Measurements from ENCODE around the gene HIP1R.

HIP1R gene

DNA sequence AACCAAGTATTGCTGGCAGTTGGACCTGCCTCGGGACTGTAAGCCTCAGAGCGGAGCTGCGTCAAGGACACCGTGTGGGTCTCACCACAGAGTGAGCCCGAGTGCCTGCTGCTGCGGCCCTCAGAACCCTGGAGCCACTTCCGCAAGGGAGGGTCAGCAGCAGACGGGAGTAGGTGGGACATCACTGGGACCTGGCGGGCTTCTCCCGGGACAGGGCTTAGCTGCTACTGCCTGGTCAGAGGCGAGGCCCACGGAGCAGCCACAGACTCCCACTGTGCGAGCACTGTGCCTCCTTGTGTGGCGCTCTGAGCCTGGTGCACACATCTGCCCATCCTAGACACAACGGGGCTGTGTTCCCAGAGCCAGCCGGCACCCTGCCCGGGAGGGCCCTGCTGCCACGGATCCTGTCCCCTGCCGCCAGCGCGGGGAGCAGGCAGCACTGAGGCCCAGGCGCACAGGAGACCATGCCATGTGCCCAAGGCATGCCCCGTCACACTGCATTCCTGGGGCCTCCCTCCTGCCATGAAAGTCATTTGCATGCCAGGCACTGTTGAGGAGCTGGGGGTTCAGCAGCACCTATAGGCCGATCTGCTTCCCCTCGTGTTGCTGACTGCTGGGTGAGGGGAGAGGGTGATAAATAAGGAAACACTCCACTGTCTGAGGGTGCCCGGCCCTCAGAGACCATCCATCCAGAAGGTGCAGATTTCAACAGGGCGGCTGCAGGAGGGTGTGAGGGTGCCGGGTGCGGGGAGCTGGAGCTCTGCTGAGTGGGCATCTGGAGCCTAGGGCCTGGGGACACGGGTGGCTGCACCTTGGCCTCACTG is 10.0 kb downstream of the HIP1R start:
- no peak overlapping the region for H3K27ac ChIP-seq (ENCODE audit: low read depth, low read length)

DNA sequence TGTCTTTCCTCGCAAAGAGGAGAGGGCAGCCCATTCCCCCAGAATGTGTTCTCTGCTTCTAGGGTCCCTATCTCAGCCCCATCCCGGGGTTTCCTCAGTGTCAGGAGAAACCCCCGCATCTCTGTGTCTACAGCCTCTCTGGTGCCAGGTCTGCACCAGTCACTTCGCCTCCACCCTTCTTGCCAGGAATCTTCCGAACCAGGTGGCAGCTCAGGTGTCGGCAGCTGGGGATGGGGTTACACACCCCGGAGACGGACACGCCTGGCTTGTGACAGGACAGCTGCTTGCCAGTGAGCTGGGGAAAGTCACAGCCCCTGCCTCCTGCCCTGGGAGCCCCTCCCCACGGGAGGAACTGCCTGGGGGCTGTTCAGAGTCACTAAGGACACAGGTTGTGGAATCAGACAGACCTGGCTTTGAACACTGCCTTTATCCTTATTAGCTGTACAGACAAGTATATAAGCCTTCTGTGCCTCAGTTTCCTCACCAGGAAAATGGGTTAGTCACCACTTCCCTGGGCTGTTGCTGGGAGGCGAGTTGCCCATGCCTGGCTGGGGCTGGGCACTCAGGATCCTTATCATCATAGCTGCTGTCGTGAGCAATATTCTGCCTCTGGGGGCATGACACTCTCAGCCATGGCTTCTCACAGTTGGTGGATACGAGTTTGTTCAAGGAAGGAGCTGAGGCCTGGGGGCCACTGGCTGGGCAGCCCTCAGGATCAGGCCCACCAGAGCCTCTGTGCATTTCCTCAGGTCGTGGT is 10.8 kb downstream of the HIP1R start:
- no peak for TF ChIP-seq EZH2phosphoT487 (IDR thresholded peaks at IDR 0.05; ENCODE audit: borderline replicate concordance, low read length)
- Histone ChIP-seq H3K9me3 (ENCODE audit: control insufficient read depth, insufficient read depth, low read length) (no peaks in the 10 kb centered on the region), H3K36me3 (ENCODE audit: control insufficient read depth, low read length) (peaks cover 4% of the 10 kb centered on the region; the same call in 1 of the 2 replicates), H3F3A (ENCODE audit: control insufficient read depth, insufficient read depth) (no peaks in the 10 kb centered on the region), H3K4me2 (ENCODE audit: low read length) (no peak overlapping the region), H3K27me3 (ENCODE audit: control insufficient read depth, low read length) (no peaks in the 10 kb centered on the region), H3K4me3 (ENCODE audit: low read length) (no peak overlapping the region), H4K20me1 (ENCODE audit: control insufficient read depth, insufficient read depth, low read depth, low read length) (0 out of 2 replicates have a peak, but pooled peaks cover 4% of the 10 kb centered on the region), H3K9me2 (replicated peaks; ENCODE audit: control insufficient read depth, low read length) (no peaks in the 10 kb centered on the region), H3K27ac (ENCODE audit: low read depth, low read length) (no peak overlapping the region), H3K79me2 (ENCODE audit: control insufficient read depth, low read length) (peaks cover 65% of the 10 kb centered on the region), H3K4me1 (ENCODE audit: control insufficient read depth, low read length) (no peaks in the 10 kb centered on the region)

More for the DNA sequence above, 10.0 kb downstream of the HIP1R start:
- Histone ChIP-seq H3K4me1 (ENCODE audit: control insufficient read depth, low read length) (no peaks in the 10 kb centered on the region), H3F3A (ENCODE audit: control insufficient read depth, insufficient read depth) (no peaks in the 10 kb centered on the region), H3K4me2 (ENCODE audit: low read length) (no peak overlapping the region), H3K9me2 (replicated peaks; ENCODE audit: control insufficient read depth, low read length) (no peaks in the 10 kb centered on the region), H3K9me3 (ENCODE audit: control insufficient read depth, insufficient read depth, low read length) (no peaks in the 10 kb centered on the region), H4K20me1 (ENCODE audit: control insufficient read depth, insufficient read depth, low read depth, low read length) (0 out of 2 replicates have a peak, but pooled peaks cover 4% of the 10 kb centered on the region), H3K27me3 (ENCODE audit: control insufficient read depth, low read length) (no peaks in the 10 kb centered on the region), H3K4me3 (ENCODE audit: low read length) (no peak overlapping the region), H3K36me3 (ENCODE audit: control insufficient read depth, low read length) (peaks cover under 1% of the 10 kb centered on the region; the same call in 1 of the 2 replicates), H3K79me2 (ENCODE audit: control insufficient read depth, low read length) (peaks cover 73% of the 10 kb centered on the region)
- TF ChIP-seq, protein P1, sequence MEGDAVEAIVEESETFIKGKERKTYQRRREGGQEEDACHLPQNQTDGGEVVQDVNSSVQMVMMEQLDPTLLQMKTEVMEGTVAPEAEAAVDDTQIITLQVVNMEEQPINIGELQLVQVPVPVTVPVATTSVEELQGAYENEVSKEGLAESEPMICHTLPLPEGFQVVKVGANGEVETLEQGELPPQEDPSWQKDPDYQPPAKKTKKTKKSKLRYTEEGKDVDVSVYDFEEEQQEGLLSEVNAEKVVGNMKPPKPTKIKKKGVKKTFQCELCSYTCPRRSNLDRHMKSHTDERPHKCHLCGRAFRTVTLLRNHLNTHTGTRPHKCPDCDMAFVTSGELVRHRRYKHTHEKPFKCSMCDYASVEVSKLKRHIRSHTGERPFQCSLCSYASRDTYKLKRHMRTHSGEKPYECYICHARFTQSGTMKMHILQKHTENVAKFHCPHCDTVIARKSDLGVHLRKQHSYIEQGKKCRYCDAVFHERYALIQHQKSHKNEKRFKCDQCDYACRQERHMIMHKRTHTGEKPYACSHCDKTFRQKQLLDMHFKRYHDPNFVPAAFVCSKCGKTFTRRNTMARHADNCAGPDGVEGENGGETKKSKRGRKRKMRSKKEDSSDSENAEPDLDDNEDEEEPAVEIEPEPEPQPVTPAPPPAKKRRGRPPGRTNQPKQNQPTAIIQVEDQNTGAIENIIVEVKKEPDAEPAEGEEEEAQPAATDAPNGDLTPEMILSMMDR (IDR thresholded peaks at IDR 0.05; ENCODE audit: low read depth, low read length, poor library complexity, severe bottlenecking) = no peak
- no peak for TF ChIP-seq EZH2phosphoT487 (IDR thresholded peaks at IDR 0.05; ENCODE audit: borderline replicate concordance, low read length)

DNA sequence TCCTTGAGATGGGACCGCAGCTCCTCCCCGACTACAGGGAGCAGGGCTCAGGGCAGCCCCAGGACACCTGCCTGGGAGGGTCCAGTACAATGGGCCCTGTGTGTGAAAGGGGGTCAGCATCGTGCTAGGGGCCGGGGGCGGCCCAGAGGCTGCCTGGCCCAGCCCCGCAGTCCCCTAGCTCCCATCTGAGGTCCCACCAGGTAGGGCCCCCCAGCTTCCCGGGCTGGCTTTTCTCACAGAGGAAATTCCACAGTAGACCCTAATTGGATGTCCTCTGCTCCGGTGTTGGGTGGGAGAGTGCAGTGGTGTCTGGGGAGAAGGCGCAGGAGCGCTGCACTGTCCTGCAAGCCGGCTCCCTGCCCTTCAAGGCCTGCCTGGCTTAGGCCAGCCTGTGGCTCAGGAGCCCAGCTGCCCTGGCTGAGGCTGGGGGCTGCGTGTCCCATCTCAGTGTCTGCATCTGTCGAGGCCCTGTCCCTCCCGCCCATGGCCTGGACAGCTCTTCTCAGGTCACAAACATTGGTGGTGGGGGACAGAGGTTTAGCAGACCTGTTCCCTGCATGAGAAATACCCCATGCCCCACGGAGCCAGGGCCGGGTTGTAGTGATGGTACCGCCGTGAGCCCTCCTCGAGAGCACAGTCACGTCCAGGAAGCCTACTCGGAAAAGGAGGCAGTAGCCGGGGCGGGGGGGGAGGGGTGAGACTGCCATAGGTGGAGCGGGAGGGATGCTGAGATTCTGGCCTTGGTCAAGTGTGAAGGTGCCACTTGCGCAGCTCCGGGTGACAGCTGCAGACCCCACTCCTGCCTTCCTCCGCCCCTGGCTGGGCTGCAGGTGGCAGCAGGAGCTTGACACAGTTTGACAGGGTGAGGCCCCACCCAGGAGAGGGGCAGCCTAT is 11.6 kb downstream of the HIP1R start:
- H3K27me3 ChIP-seq (ENCODE audit: control insufficient read depth, low read length) = no peaks in the 10 kb centered on the region
- no peak for TF ChIP-seq EZH2phosphoT487 (IDR thresholded peaks at IDR 0.05; ENCODE audit: borderline replicate concordance, low read length)
- TF ChIP-seq, protein P1 (IDR thresholded peaks at IDR 0.05; ENCODE audit: low read depth, low read length, poor library complexity, severe bottlenecking) = no peak
- no peak overlapping the region for H3K27ac ChIP-seq (ENCODE audit: low read depth, low read length)
- H3K4me3 ChIP-seq (ENCODE audit: low read length) = no peak overlapping the region
- no peak overlapping the region for H3K4me2 ChIP-seq (ENCODE audit: low read length)
- H3F3A ChIP-seq (ENCODE audit: control insufficient read depth, insufficient read depth) = no peaks in the 10 kb centered on the region
- peaks cover 9% of the 10 kb centered on the region; the same call in 1 of the 2 replicates for H3K36me3 ChIP-seq (ENCODE audit: control insufficient read depth, low read length)
- H3K79me2 ChIP-seq (ENCODE audit: control insufficient read depth, low read length) = peaks cover 57% of the 10 kb centered on the region
- H3K4me1 ChIP-seq (ENCODE audit: control insufficient read depth, low read length) = no peaks in the 10 kb centered on the region
- no peaks in the 10 kb centered on the region for H3K9me2 ChIP-seq (replicated peaks; ENCODE audit: control insufficient read depth, low read length)
- H3K9me3 ChIP-seq (ENCODE audit: control insufficient read depth, insufficient read depth, low read length) = no peaks in the 10 kb centered on the region
- 0 out of 2 replicates have a peak, but pooled peaks cover 4% of the 10 kb centered on the region for H4K20me1 ChIP-seq (ENCODE audit: control insufficient read depth, insufficient read depth, low read depth, low read length)

All from DOHH2 (cell line).